Measurements from ENCODE around the gene SHISA7. TPM values are rescaled to one million over a fixed set of nuclear protein-coding genes. Genes with fewer than 3 reads are reported as not detected.

Gene SHISA7
- total and polyA plus RNA-seq, 2 of the 4 experiments (the other 2 are of a cell fraction): not detected

DNA sequence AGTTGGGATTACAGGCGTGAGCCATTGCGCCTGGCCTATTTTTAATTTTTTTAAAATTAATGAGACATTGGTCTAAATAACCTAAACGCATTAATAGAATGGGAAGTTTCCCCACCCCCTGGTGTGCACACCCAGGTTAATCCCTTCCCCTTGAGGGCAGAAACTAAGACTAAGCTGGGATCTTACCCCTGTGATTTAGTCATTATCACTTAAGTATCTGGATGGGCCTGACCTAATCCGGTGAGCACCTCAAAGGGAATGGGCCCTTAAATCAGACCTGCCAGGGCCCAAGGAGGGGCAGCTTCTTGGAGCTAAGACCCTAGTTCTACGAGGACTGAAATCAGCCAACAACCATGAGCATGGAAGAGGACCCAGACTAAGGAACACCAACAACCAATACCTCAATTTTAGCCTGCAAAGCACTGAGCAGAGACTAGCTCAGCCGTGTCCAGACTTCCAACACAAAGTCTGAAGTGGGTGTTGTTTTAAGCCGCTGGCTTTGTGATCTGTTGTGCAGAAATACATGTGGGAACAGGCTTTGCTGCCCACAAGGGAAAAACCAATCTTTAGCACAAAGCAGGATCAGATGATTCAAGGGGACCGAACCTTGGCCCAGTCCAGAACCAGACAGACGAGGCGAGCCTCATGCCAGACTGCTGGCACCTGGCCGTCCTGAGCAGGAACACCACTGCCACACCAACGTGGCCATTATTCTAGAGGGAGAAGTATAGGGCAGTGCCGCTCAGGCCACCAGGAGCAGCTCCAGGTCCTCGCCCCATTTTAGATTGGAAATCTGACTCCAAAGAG lies 42.6 kb downstream of the SHISA7 start:
- no peak for TF ChIP-seq RAD21 (IDR thresholded peaks at IDR 0.05; ENCODE audit: low read length)
- TF ChIP-seq BHLHE40 (IDR thresholded peaks at IDR 0.05; ENCODE audit: low read depth, low read length): no peak
- peak; percentile 16; the same call in 1 of the 2 replicates for TF ChIP-seq POLR2A (IDR thresholded peaks at IDR 0.05; ENCODE audit: low read depth, low read length)
- Histone ChIP-seq H3K9me1 (ENCODE audit: insufficient read depth, low read length) (peaks cover 7% of the 10 kb centered on the region), H3K27me3 (ENCODE audit: control insufficient read depth, insufficient read depth, low read length) (no peaks in the 10 kb centered on the region), H3K4me1 (ENCODE audit: control insufficient read depth, insufficient read depth, low read length) (peaks cover under 1% of the 10 kb centered on the region; the same call in 1 of the 2 replicates), H2BK120ac (ENCODE audit: low read depth, low read length) (no peak overlapping the region), H3K14ac (replicated peaks; ENCODE audit: low read depth, low read length) (no peak overlapping the region), H4K91ac (ENCODE audit: insufficient read depth, low read depth, low read length) (no peak overlapping the region), H3K27ac (ENCODE audit: insufficient read depth, low read length) (no peak overlapping the region), H2BK15ac (ENCODE audit: low read depth, low read length) (no peak overlapping the region), H3K56ac (ENCODE audit: extremely low read depth, insufficient read depth, low read length) (no peak overlapping the region), H3K36me3 (ENCODE audit: control insufficient read depth, insufficient read depth, low read length) (peaks cover 33% of the 10 kb centered on the region), H2AFZ (replicated peaks; ENCODE audit: low read length, poor library complexity) (no peak overlapping the region), H4K8ac (ENCODE audit: low read depth in 2 of 2, low read length in 2 of 2) (no peak overlapping the region), H3K4me3 (ENCODE audit: insufficient read depth, low read depth, low read length) (no peak overlapping the region), H2BK20ac (ENCODE audit: low read depth, low read length) (no peak overlapping the region), H2AK5ac (ENCODE audit: low read depth, low read length) (no peak overlapping the region), H3K79me1 (ENCODE audit: low read depth in 1 of 2, low read length in 2 of 2) (peaks cover 7 to 42% of the 10 kb centered on the region in 2 experiments), H2AK9ac (replicated peaks; ENCODE audit: low read depth, low read length, poor library complexity) (no peak overlapping the region), H4K5ac (ENCODE audit: low read depth, low read length) (no peak overlapping the region), H3K4me2 (ENCODE audit: low read depth, low read length) (no peak overlapping the region), H3K9me3 (ENCODE audit: control insufficient read depth, insufficient read depth, low read length) (no peaks in the 10 kb centered on the region), H3K4ac (ENCODE audit: low read depth, low read length) (no peak overlapping the region), H2BK5ac (ENCODE audit: low read depth, low read length, poor library complexity, severe bottlenecking) (no peak overlapping the region), H3K9ac (ENCODE audit: low read depth, low read length) (no peak overlapping the region), H4K20me1 (ENCODE audit: insufficient read depth, low read length) (peaks cover 53% of the 10 kb centered on the region), H3K18ac (ENCODE audit: low read depth, low read length) (no peak overlapping the region), H3K23ac (ENCODE audit: low read depth, low read length) (no peak overlapping the region)
- dilution Hi-C loops (cut with HindIII; ENCODE audit: low sequenced_read_pairs, unreplicated experiment): no loop called here
- DNase-seq (no peak), ATAC-seq (ENCODE audit: low read depth) (no peak; the same call in none of the 2 replicates)
- POLR2A ChIA-PET (ENCODE audit: unreplicated experiment): no interaction called here
- no TSS peak for BruUV-seq (replicated peaks)
- WGBS, 2 experiments (ENCODE audit: extremely low coverage in 2 of 2, insufficient read length in 1 of 2): 92% methylated on average over 6 of the region's 14 CpGs; no CpG with 5 or more reads in 1 of the 2 experiments
- intact Hi-C loops (cut with micrococcal nuclease): no loop called here
- CTCF ChIA-PET: no interaction called here
- in situ Hi-C loops (cut with MboI; ENCODE audit: low sequenced_read_pairs): no loop called here

Data from IMR-90 (cell line).